ENCODE data around the gene WWTR1. TPM values are rescaled to one million over a fixed set of nuclear protein-coding genes. Genes with fewer than 3 reads are reported as not detected.

The WWTR1 gene
- total RNA-seq, 1 experiment from 2014 or later: 24.4 TPM

DNA sequence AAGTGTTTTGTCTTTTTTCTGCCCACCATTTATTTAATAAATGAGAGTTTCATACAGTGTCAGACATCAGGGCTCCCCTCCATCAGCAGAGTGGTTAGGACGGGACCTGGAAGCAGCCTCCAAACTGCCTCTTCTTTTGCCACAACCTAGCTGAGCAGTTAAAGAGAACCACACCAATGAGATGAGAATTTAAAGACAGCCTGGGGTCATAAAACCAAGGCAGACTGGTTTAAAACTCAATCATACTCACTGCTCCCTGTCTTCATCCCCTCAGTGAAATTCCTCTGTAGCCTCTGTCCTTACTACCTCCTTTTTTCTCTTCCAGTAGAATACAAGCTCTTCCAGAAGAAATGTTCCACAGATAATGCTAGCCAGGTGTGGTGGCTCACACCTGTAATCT lies 78.7 kb downstream of the WWTR1 start:
- no peak overlapping the region for H4K5ac ChIP-seq (ENCODE audit: insufficient read length, low read depth, low read length)
- no peak overlapping the region for H3K4ac ChIP-seq (ENCODE audit: low read depth, low read length)
- no peak overlapping the region for H3K27ac ChIP-seq (ENCODE audit: insufficient read length, low read depth, low read length)
- H4K20me1 ChIP-seq (ENCODE audit: control insufficient read depth, insufficient read depth, insufficient read length): no peaks in the 10 kb centered on the region
- H2AK5ac ChIP-seq (ENCODE audit: insufficient read length, low read length): no peak overlapping the region
- no peak overlapping the region for H3K9ac ChIP-seq (ENCODE audit: extremely low read depth, insufficient read length, low read length)
- Mint-ChIP-seq H3K4me1 (peaks cover 41 to 56% of the 10 kb centered on the region in 2 experiments), H3K27me3 (ENCODE audit: low read depth) (peaks cover 5% of the 10 kb centered on the region), H3K36me3 (ENCODE audit: insufficient read depth in 1 of 3, low read depth in 3 of 3) (peaks cover 0 to 1% (median 0%) of the 10 kb centered on the region in 3 experiments; a peak in 2 of 7 replicates), H3K4me3 (no peak overlapping the region), H3K27ac (no peak overlapping the region), H3K9me3 (no peaks in the 10 kb centered on the region)
- no peak overlapping the region for H3K23ac ChIP-seq (ENCODE audit: insufficient read length, low read depth, low read length)
- no peak overlapping the region for H3K14ac ChIP-seq (ENCODE audit: insufficient read depth, low read length)
- no peak overlapping the region for H2AFZ ChIP-seq (ENCODE audit: low read length)
- no peak overlapping the region for H4K91ac ChIP-seq (ENCODE audit: insufficient read length, low read depth, low read length)
- H3K18ac ChIP-seq (ENCODE audit: insufficient read length, low read depth, low read length): no peak overlapping the region
- H3K4me2 ChIP-seq (ENCODE audit: insufficient read depth, insufficient read length, low read length): no peak overlapping the region
- H2BK20ac ChIP-seq (ENCODE audit: low read depth, low read length, poor library complexity, severe bottlenecking): no peak overlapping the region
- DNase-seq: no peak
- no peak overlapping the region for H2BK15ac ChIP-seq (ENCODE audit: low read depth, low read length)
- no peak overlapping the region for H3K56ac ChIP-seq (ENCODE audit: insufficient read length, low read depth, low read length)
- H3K27me3 ChIP-seq (ENCODE audit: insufficient read depth, low read length): no peaks in the 10 kb centered on the region
- H3K9me3 ChIP-seq (ENCODE audit: control insufficient read depth, low read depth, low read length): no peaks in the 10 kb centered on the region
- H3K79me1 ChIP-seq (ENCODE audit: insufficient read depth, low read depth, low read length, poor library complexity, severe bottlenecking): no peaks in the 10 kb centered on the region
- H4K8ac ChIP-seq (replicated peaks; ENCODE audit: insufficient read length, low read depth, low read length): no peak overlapping the region
- no peaks in the 10 kb centered on the region for H3K79me2 ChIP-seq (ENCODE audit: insufficient read depth, low read length)
- no peak overlapping the region for H2BK5ac ChIP-seq (ENCODE audit: insufficient read length, low read length)
- no peak overlapping the region for H2BK12ac ChIP-seq (ENCODE audit: insufficient read length, low read depth, low read length)
- TF ChIP-seq, protein P1, sequence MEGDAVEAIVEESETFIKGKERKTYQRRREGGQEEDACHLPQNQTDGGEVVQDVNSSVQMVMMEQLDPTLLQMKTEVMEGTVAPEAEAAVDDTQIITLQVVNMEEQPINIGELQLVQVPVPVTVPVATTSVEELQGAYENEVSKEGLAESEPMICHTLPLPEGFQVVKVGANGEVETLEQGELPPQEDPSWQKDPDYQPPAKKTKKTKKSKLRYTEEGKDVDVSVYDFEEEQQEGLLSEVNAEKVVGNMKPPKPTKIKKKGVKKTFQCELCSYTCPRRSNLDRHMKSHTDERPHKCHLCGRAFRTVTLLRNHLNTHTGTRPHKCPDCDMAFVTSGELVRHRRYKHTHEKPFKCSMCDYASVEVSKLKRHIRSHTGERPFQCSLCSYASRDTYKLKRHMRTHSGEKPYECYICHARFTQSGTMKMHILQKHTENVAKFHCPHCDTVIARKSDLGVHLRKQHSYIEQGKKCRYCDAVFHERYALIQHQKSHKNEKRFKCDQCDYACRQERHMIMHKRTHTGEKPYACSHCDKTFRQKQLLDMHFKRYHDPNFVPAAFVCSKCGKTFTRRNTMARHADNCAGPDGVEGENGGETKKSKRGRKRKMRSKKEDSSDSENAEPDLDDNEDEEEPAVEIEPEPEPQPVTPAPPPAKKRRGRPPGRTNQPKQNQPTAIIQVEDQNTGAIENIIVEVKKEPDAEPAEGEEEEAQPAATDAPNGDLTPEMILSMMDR (conservative IDR thresholded peaks at IDR 0.05): no peak
- H3T11ph ChIP-seq (ENCODE audit: low read length): no peak overlapping the region
- no peak overlapping the region for H2BK120ac ChIP-seq (ENCODE audit: low read depth, low read length, poor library complexity, severe bottlenecking)
- no CpG with 5 or more reads among the region's 1 CpG for WGBS (ENCODE audit: extremely low coverage, insufficient read length, low lambda C conversion rate)
- H3K23me2 ChIP-seq (ENCODE audit: insufficient read length, low read depth, low read length, poor library complexity, severe bottlenecking): no peaks in the 10 kb centered on the region
- peaks cover 19% of the 10 kb centered on the region for H3K4me1 ChIP-seq (ENCODE audit: insufficient read depth, low read length)
